ENCODE results near the gene DYNC1I1.

The DYNC1I1 gene

GRCh38 chr7:95976369-95977060 is 204.2 kb downstream of the DYNC1I1 start:
- no peak for DNase-seq

- no peak for DNase-seq
These were observed 205.6 kb downstream of the DYNC1I1 start for GRCh38 chr7:95977994-95978393.

- DNase-seq = no peak
These were observed 207.8 kb downstream of the DYNC1I1 start for GRCh38 chr7:95980167-95980566.

- DNase-seq = no peak
These were observed 208.4 kb downstream of the DYNC1I1 start for GRCh38 chr7:95980706-95981105.

- DNase-seq = no peak
These were observed 213.9 kb downstream of the DYNC1I1 start for GRCh38 chr7:95986178-95986764.

- no peak for DNase-seq
These were observed 216.9 kb downstream of the DYNC1I1 start for GRCh38 chr7:95989301-95989700.

- DNase-seq = no peak
These were observed 221.0 kb downstream of the DYNC1I1 start for GRCh38 chr7:95993380-95993779.

GRCh38 chr7:95996174-95996573 is 223.8 kb downstream of the DYNC1I1 start:
- DNase-seq = no peak

GRCh38 chr7:95996886-95997285 is 224.5 kb downstream of the DYNC1I1 start:
- DNase-seq = no peak

GRCh38 chr7:95997632-95998031 is 225.3 kb downstream of the DYNC1I1 start:
- no peak for DNase-seq

- DNase-seq = no peak
These were observed 227.1 kb downstream of the DYNC1I1 start for GRCh38 chr7:95999481-95999880.

GRCh38 chr7:96004578-96004977 is 232.2 kb downstream of the DYNC1I1 start:
- no peak for DNase-seq

GRCh38 chr7:96005271-96005670 is 232.9 kb downstream of the DYNC1I1 start:
- DNase-seq = no peak

- DNase-seq = no peak
These were observed 236.8 kb downstream of the DYNC1I1 start for GRCh38 chr7:96009148-96009547.

GRCh38 chr7:96013836-96014235 is 241.5 kb downstream of the DYNC1I1 start:
- no peak for DNase-seq

GRCh38 chr7:96014617-96015016 is 242.3 kb downstream of the DYNC1I1 start:
- DNase-seq = no peak

GRCh38 chr7:96016056-96016586 is 243.8 kb downstream of the DYNC1I1 start:
- no peak for DNase-seq

- DNase-seq = no peak
These were observed 244.4 kb downstream of the DYNC1I1 start for GRCh38 chr7:96016735-96017134.

- no peak for DNase-seq
These were observed 245.5 kb downstream of the DYNC1I1 start for GRCh38 chr7:96017877-96018276.

- no peak for DNase-seq
These were observed 249.2 kb downstream of the DYNC1I1 start for GRCh38 chr7:96021568-96021967.

- no peak for DNase-seq
These were observed 251.0 kb downstream of the DYNC1I1 start for GRCh38 chr7:96023387-96023786.

GRCh38 chr7:96026010-96026409 is 253.7 kb downstream of the DYNC1I1 start:
- no peak for DNase-seq

GRCh38 chr7:96026611-96027010 is 254.3 kb downstream of the DYNC1I1 start:
- DNase-seq = no peak

- DNase-seq = no peak
These were observed 256.4 kb downstream of the DYNC1I1 start for GRCh38 chr7:96028729-96029128.

Data from KG1 (cell line).